Thymus (tissue), 11 donors: ENCODE measurements around the gene FBXW12. TPM values are rescaled to one million over a fixed set of nuclear protein-coding genes. Genes with fewer than 3 reads are reported as not detected.

Experiments used
- DNase-seq, 9 donors: peaks; one replicate each; pipeline ENCODE4 v3.0.0-alpha.2; 2013; ENCODE audit warnings: low spot score in 9 of 9, low read depth in 6 of 9, missing footprints in 1 of 9
- H3K27ac ChIP-seq, 2 donors: one replicate each; pipeline ENCODE4 v1.5.1; 2013; ENCODE audit warnings: control low read depth in 1 of 2, low read depth in 1 of 2, low read length in 1 of 2, mild to moderate bottlenecking in 1 of 2, moderate library complexity in 1 of 2
- H3K27me3 ChIP-seq, 2 donors: one replicate each; pipeline ENCODE4 v1.5.1; 2013; ENCODE audit warnings: low read length in 1 of 2; ENCODE audit not compliant: control insufficient read depth in 2 of 2, insufficient read depth in 1 of 2
- H3K36me3 ChIP-seq, 2 donors: one replicate each; pipeline ENCODE4 v1.5.1; 2013; ENCODE audit warnings: low read length in 1 of 2, mild to moderate bottlenecking in 1 of 2, moderate library complexity in 1 of 2; ENCODE audit not compliant: control insufficient read depth in 2 of 2, insufficient read depth in 2 of 2
- H3K4me1 ChIP-seq, 2 donors: one replicate each; pipeline ENCODE4 v1.5.1; 2013; ENCODE audit warnings: low read length in 2 of 2; ENCODE audit not compliant: control insufficient read depth in 2 of 2, insufficient read depth in 2 of 2
- H3K4me3 ChIP-seq, 2 donors: one replicate each; pipeline ENCODE4 v1.5.1; 2013; ENCODE audit warnings: low read length in 2 of 2, control low read depth in 1 of 2, mild to moderate bottlenecking in 1 of 2
- H3K9me3 ChIP-seq, 2 donors: one replicate each; pipeline ENCODE4 v1.5.1; 2013; ENCODE audit warnings: low read length in 1 of 2, mild to moderate bottlenecking in 1 of 2; ENCODE audit not compliant: control insufficient read depth in 2 of 2, insufficient read depth in 1 of 2
- WGBS: extraction: QIAGEN DNeasy Blood & Tissue Kit; methylation state at CpG from one replicate; pipeline ENCODE4 v1.1.7; 2013; 5-methylcytosine and 5-hydroxymethylcytosine counted together
- polyA plus RNA-seq: library from polyadenylated mRNA; stranded (reverse); fragments of 200-250 nt; gene quantifications from one replicate; pipeline ENCODE4 v1.2.3, GENCODE V29; 2013
- total RNA-seq: library from RNA; stranded (reverse); fragments of 120-200 nt; gene quantifications from one replicate; pipeline ENCODE4 v1.2.4, GENCODE V29; 2013
- donor health status: healthy.

Gene FBXW12
- total and polyA plus RNA-seq, 2 donors: 0.05 to 0.07 TPM

DNA sequence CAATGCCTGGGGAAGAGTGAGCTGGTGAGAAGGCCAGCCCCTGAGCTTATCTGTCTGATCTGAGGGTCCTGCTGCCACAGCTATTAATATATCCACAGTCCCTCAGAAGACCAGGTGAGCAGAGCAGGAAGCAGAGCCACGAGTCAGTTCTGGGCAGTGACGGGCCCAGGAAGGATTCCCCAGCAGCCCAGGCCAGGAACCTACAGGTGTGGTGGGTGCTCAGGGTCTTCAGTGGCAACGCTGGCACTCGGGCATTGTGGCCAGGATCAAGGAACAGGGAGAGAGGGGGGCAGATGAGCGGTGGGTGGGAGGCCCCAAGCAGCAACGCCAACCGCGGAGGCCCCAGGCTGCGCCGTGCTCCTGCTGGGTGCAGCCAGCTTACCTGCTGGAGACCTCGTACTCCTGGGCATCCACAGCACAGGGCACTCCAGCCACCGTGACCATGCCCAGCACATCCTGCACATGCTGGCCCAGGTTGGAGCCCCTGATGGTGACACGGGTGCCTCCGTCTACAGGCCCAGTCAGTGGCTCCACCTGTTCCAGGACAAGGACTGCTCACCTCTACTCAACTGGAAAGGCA, 45.6 kb downstream of the FBXW12 start:
- Histone ChIP-seq H3K36me3 (peaks cover 0 to 17% of the 10 kb centered on the region in 2 donors), H3K27me3 (no peaks in the 10 kb centered on the region), H3K4me1 (peaks cover 0 to 7% of the 10 kb centered on the region in 2 donors), H3K4me3 (no peak overlapping the region), H3K9me3 (no peaks in the 10 kb centered on the region), H3K27ac (no peak overlapping the region)
- 94% methylated on average over 14 of the region's 14 CpGs for WGBS
- no peak for DNase-seq

DNA sequence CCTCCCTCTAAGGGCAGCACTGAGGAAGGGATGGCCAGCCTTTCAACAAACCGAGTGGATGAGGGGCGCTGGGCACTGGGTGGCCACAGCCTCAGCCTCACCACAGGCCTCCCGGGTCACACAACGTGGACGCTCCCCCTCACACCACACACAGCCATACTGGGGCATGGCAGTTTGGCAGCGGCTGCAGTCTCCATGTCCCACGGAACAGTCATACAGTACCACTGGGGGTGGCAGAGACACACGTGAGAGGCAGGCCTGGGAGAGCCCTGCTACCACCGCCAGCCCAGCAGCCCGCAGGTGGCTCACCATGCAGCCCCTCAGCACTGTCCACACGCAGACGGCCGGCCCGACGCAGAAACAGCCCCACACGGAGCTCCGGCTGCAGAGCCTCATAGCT, 46.1 kb downstream of the FBXW12 start:
- Histone ChIP-seq H3K27ac (no peak overlapping the region), H3K27me3 (no peaks in the 10 kb centered on the region), H3K4me1 (peaks cover 0 to 7% of the 10 kb centered on the region in 2 donors), H3K4me3 (no peak overlapping the region), H3K36me3 (peaks cover 0 to 13% of the 10 kb centered on the region in 2 donors), H3K9me3 (no peaks in the 10 kb centered on the region)
- DNase-seq: no peak
- WGBS: 98% methylated on average over 17 of the region's 17 CpGs

DNA sequence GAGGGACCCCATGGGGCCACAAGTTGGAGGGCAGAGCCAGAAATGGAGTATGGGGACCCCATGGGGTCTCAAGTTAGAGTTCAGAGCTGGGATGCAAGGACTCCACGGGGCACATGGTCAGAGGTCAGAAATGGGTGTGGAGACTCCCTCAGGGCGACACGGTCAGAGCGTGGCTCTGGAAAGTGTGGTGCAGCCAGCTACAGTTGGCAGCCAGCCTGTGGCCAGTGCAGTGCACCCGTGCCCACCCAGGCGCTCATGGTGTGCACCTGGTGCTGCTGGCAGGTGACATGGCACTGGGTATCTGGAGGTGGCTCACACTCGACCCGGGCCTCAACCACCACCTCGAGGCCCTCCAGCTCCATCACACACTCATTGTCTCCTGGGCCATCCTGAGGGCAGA, 46.6 kb downstream of the FBXW12 start:
- no peaks in the 10 kb centered on the region for H3K9me3 ChIP-seq
- peaks cover 0 to 13% of the 10 kb centered on the region in 2 donors for H3K36me3 ChIP-seq
- H3K27ac ChIP-seq: no peak overlapping the region
- H3K4me1 ChIP-seq: peaks cover 0 to 7% of the 10 kb centered on the region in 2 donors
- no peak overlapping the region for H3K4me3 ChIP-seq
- no peaks in the 10 kb centered on the region for H3K27me3 ChIP-seq
- no peak for DNase-seq
- WGBS: 98% methylated on average over 9 of the region's 9 CpGs

DNA sequence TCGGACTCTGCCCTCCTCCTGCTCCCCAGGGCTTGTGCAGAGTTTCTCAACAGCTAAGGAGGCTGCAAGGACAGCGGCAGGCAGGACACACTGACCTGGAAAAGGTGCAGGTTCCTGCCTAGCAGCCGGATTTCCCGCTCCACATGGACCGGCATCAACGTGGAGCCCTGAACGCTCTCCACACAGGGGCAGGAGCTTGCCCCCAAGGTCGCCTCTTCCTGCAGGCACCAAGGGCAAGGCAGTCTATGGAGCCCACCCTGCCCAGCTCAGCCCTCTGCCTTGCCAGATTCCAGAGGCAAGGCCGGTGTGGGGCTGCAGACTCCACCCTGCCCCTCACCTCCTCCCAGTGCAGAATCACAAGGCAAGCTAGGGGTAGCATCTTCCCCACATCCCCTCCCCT, 47.1 kb downstream of the FBXW12 start:
- WGBS: 96% methylated on average over 9 of the region's 9 CpGs
- Histone ChIP-seq H3K9me3 (no peaks in the 10 kb centered on the region), H3K36me3 (peaks cover 0 to 13% of the 10 kb centered on the region in 2 donors), H3K4me1 (peaks cover 0 to 7% of the 10 kb centered on the region in 2 donors), H3K4me3 (no peak overlapping the region), H3K27me3 (no peaks in the 10 kb centered on the region), H3K27ac (no peak overlapping the region)
- DNase-seq: no peak

DNA sequence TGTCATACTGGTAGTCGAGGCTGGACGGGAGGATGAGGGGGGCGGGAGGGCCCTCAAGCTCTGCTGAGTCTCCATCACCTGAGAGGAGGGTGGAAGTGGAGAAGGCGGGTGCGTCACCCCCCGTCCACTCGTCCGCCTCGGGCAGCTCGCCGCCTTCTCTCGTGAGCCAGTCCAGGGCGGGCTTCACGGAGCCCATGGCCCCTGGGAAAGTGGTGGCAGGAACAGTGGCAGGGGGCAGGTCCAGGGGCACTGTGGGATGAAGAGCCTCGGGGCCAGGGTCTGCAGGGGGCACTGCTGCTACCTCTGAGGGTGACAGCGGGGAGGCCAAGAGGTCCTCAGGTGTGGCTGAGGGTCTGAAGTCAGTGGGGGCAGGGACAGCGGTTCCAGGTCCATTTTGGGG, 47.6 kb downstream of the FBXW12 start:
- peaks cover 0 to 9% of the 10 kb centered on the region in 2 donors for H3K36me3 ChIP-seq
- DNase-seq: no peak
- no peaks in the 10 kb centered on the region for H3K27me3 ChIP-seq
- no peaks in the 10 kb centered on the region for H3K9me3 ChIP-seq
- H3K27ac ChIP-seq: no peak overlapping the region
- peaks cover 0 to 7% of the 10 kb centered on the region in 2 donors for H3K4me1 ChIP-seq
- 97% methylated on average over 17 of the region's 17 CpGs for WGBS
- no peak overlapping the region for H3K4me3 ChIP-seq

DNA sequence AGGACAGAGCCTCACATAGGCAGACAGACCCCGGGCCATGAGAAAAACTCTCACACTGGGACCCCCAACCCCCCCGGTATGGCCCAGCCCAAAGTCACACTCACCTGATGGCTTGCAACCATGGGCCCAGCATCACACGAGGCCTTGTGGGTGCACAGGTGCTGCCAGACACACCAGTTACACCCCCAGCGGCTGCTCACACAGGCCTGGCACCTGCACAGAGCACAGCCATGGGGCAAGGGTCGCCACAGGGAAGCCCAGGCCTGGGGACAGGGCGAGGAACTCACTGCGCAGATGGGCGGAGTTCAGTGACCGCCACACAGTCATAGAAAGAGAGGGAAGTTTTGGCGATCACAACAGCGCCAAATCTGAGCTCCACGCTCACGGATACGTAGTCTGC, 48.5 kb downstream of the FBXW12 start:
- Histone ChIP-seq H3K9me3 (no peaks in the 10 kb centered on the region), H3K27me3 (no peaks in the 10 kb centered on the region), H3K4me3 (no peak overlapping the region), H3K4me1 (peaks cover 0 to 11% of the 10 kb centered on the region in 2 donors), H3K36me3 (peaks cover 0 to 4% of the 10 kb centered on the region in 2 donors), H3K27ac (no peak overlapping the region)
- DNase-seq: no peak
- WGBS: 94% methylated on average over 14 of the region's 14 CpGs

DNA sequence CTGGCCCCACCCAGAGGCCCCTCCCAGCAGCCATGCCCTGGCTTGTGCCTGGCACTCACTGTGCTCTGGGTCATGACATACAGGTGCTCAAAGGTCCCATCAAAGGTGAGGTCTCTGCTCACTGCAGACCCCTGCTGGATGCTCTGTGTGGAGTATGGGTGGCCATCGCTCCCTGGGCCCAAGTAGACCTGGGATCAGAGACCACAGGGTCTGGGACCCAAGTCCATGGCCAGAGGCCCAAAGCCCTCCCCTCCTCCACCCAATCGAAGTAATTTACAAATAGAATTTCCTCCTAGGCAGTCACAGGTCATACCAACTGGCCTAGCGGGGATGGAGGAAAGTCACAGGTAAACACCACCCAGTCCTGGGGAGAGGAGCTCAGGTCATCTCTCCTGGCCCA, 50.3 kb downstream of the FBXW12 start:
- DNase-seq: no peak
- Histone ChIP-seq H3K36me3 (peaks cover 0 to 4% of the 10 kb centered on the region in 2 donors), H3K27ac (no peak overlapping the region), H3K9me3 (no peaks in the 10 kb centered on the region), H3K4me3 (no peak overlapping the region), H3K27me3 (peaks cover 0 to 13% of the 10 kb centered on the region in 2 donors), H3K4me1 (peaks cover 0 to 11% of the 10 kb centered on the region in 2 donors)
- WGBS: 95% methylated on average over 3 of the region's 3 CpGs

DNA sequence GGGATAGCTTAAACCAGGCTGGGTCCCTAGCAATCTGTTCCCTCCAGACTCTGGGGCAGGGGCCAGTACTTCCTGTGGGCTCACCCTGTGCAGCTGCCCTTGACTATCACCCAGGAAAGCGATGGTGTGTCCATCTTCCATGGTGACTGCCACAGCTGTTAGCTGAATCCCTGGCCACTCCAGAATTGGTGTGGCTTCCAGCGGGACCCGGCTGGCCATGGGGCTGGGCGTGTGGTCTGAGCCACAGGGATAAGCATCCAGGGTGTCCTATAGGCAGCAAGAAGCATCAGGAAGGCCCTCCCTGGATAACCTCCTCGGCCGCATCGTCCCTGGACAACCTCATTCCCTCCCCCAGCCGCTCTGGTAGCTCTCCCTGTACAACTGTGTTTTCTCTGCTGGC, 50.7 kb downstream of the FBXW12 start:
- peaks cover 0 to 11% of the 10 kb centered on the region in 2 donors for H3K4me1 ChIP-seq
- no peak overlapping the region for H3K27ac ChIP-seq
- DNase-seq: no peak
- H3K36me3 ChIP-seq: peaks cover 0 to 4% of the 10 kb centered on the region in 2 donors
- H3K9me3 ChIP-seq: no peaks in the 10 kb centered on the region
- no peak overlapping the region for H3K4me3 ChIP-seq
- H3K27me3 ChIP-seq: peaks cover 0 to 18% of the 10 kb centered on the region in 2 donors
- over 99% methylated on average over 8 of the region's 8 CpGs for WGBS

DNA sequence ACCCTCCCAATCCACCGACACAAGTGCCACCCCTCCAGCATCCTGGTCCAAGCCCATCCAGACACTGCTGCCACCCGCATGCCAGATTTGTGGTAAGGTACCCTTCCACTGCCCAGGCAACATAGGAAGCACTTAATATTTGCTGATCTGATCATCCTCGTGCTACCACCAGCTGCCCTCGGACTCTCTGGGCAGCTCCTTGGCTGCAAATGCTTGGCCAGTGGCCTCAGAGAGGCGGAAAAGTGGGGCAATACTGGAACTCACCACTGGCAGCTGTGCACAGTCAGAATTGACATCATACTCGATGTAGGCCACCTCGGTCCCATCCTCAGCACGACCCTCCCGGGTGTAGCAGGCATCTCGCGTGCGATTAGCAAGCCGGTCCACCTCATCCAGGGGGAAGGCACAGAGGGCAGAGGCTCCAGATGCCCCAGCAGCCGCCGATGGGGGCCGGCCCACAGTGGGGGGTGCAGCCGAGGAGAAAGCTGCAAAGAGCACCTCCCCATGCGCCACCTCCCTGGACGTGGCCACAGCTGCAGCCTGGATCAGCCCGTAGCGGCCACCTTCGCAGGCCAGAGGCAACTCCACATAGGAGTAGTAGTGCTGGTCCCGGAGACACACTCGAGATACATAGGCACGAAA, 51.3 kb downstream of the FBXW12 start:
- H3K27ac ChIP-seq: no peak overlapping the region
- H3K36me3 ChIP-seq: peaks cover 0 to 4% of the 10 kb centered on the region in 2 donors
- peaks cover under 1 to 11% of the 10 kb centered on the region in 2 donors for H3K4me1 ChIP-seq

More for the DNA sequence above, 51.3 kb downstream of the FBXW12 start:
- WGBS: 97% methylated on average over 25 of the region's 25 CpGs
- H3K27me3 ChIP-seq: peaks cover 2 to 24% of the 10 kb centered on the region in 2 donors
- H3K4me3 ChIP-seq: no peak overlapping the region
- H3K9me3 ChIP-seq: no peaks in the 10 kb centered on the region
- DNase-seq: no peak
